HepG2 (cell line): ENCODE results near the gene PM20D1. TPM values are rescaled to one million over a fixed set of nuclear protein-coding genes. Genes with fewer than 3 reads are reported as not detected.

Experiments used
- ARID2 ChIP-seq: sonication (generic); formaldehyde crosslinking; IDR thresholded peaks from 2 replicates; pipeline ENCODE4 v1.8.1; 2022; ENCODE audit warnings: mild to moderate bottlenecking, missing genetic modification reagents, borderline replicate concordance
- CCAR2 ChIP-seq: fragments of 200-400 bp; formaldehyde crosslinking; optimal IDR thresholded peaks from 2 replicates; pipeline ENCODE3; 2018; ENCODE audit warnings: low read depth, mild to moderate bottlenecking, low read length, moderate library complexity
- GATAD1 ChIP-seq: IDR thresholded peaks from 2 replicates; pipeline ENCODE4 v1.6.1; 2016; ENCODE audit warnings: missing genetic modification reagents, missing compliant biosample characterization
- HNRNPL ChIP-seq: fragments of 200-400 bp; formaldehyde crosslinking; IDR thresholded peaks from 2 replicates; pipeline ENCODE4 v1.6.1; 2017; ENCODE audit warnings: mild to moderate bottlenecking, low read depth, low read length
- IRX3 ChIP-seq: sonication (generic); formaldehyde crosslinking; IDR thresholded peaks from 2 replicates; pipeline ENCODE4 v1.8.1; 2023; ENCODE audit warnings: mild to moderate bottlenecking, low read depth, missing genetic modification reagents, borderline replicate concordance
- KDM1A ChIP-seq: IDR thresholded peaks from 2 replicates; pipeline ENCODE4 v1.6.1; 2016; ENCODE audit warnings: missing compliant biosample characterization
- KLF9 ChIP-seq: IDR thresholded peaks from 2 replicates; pipeline ENCODE4 v1.6.1; 2016; ENCODE audit warnings: low read depth
- MED1 ChIP-seq: sonication (generic); formaldehyde crosslinking; IDR thresholded peaks from 2 replicates; pipeline ENCODE4 v1.4.0; 2020; ENCODE audit warnings: missing genetic modification reagents
- MIER2 ChIP-seq: IDR thresholded peaks from 2 replicates; pipeline ENCODE4 v1.6.1; 2016; ENCODE audit warnings: missing biosample characterization, missing genetic modification reagents
- NKX3-1 ChIP-seq: sonication (generic); formaldehyde crosslinking; IDR thresholded peaks from 2 replicates; pipeline ENCODE4 v1.5.0; 2020; ENCODE audit warnings: missing genetic modification reagents
- PAF1 ChIP-seq: IDR thresholded peaks from 2 replicates; pipeline ENCODE4 v1.6.1; 2016; ENCODE audit warnings: missing genetic modification reagents, missing compliant biosample characterization
- POLR2A ChIP-seq, 2 experiments: IDR thresholded peaks; 2 replicates each; pipeline ENCODE4 v1.6.1; 2011; ENCODE audit warnings: low read depth in 2 of 2, low read length in 2 of 2, mild to moderate bottlenecking in 1 of 2, moderate library complexity in 1 of 2; ENCODE audit not compliant: insufficient read depth in 1 of 2
- REL ChIP-seq: sonication (generic); formaldehyde crosslinking; conservative IDR thresholded peaks from 2 replicates; pipeline ENCODE4 v1.8.0; 2022; ENCODE audit warnings: mild to moderate bottlenecking, missing genetic modification reagents, moderate library complexity
- SATB2 ChIP-seq: sonication (generic); formaldehyde crosslinking; IDR thresholded peaks from 2 replicates; pipeline ENCODE4 v1.5.0; 2020; ENCODE audit warnings: missing genetic modification reagents
- SIN3A ChIP-seq: IDR thresholded peaks from 2 replicates; pipeline ENCODE4 v1.6.1; 2011; ENCODE audit warnings: low read depth, mild to moderate bottlenecking, control low read depth, low read length, borderline replicate concordance
- SKI ChIP-seq: fragments of 450-650 bp; IDR thresholded peaks from one replicate; pipeline ENCODE4 v1.6.1; 2018; ENCODE audit warnings: mild to moderate bottlenecking; ENCODE audit not compliant: partially characterized antibody
- SMYD3 ChIP-seq: sonication (generic); formaldehyde crosslinking; IDR thresholded peaks from 2 replicates; pipeline ENCODE4 v1.8.1; 2023; ENCODE audit warnings: mild to moderate bottlenecking, missing genetic modification reagents
- ZBTB7A ChIP-seq: sonication (generic); formaldehyde crosslinking; IDR thresholded peaks from 2 replicates; pipeline ENCODE4 v1.8.0; 2022; ENCODE audit warnings: mild to moderate bottlenecking, missing genetic modification reagents
- ZFP36L2 ChIP-seq: sonication (generic); formaldehyde crosslinking; IDR thresholded peaks from 2 replicates; pipeline ENCODE4 v1.4.0; 2020; ENCODE audit warnings: missing genetic modification reagents
- ZFYVE20 ChIP-seq: sonication (generic); formaldehyde crosslinking; IDR thresholded peaks from 2 replicates; pipeline ENCODE4 v1.8.0; 2023; ENCODE audit warnings: low read depth, mild to moderate bottlenecking, moderate library complexity, missing genetic modification reagents, borderline replicate concordance
- ZNF205 ChIP-seq: IDR thresholded peaks from 2 replicates; pipeline ENCODE4 v1.6.1; 2018; ENCODE audit warnings: missing biosample characterization, missing genetic modification reagents
- ZNF382 ChIP-seq: sonication (generic); formaldehyde crosslinking; IDR thresholded peaks from 2 replicates; pipeline ENCODE4 v1.5.0; 2020; ENCODE audit warnings: missing genetic modification reagents, mild to moderate bottlenecking, borderline replicate concordance
- ZNF430 ChIP-seq: sonication (generic); formaldehyde crosslinking; IDR thresholded peaks from 2 replicates; pipeline ENCODE4 v1.9.0; 2021; ENCODE audit warnings: mild to moderate bottlenecking, missing genetic modification reagents
- ZNF569 ChIP-seq: sonication (generic); formaldehyde crosslinking; IDR thresholded peaks from 2 replicates; pipeline ENCODE4 v1.5.0; 2020; ENCODE audit warnings: mild to moderate bottlenecking, missing genetic modification reagents, moderate library complexity, borderline replicate concordance
- ZNF570 ChIP-seq: sonication (generic); formaldehyde crosslinking; IDR thresholded peaks from 2 replicates; pipeline ENCODE4 v1.4.0; 2020; ENCODE audit warnings: mild to moderate bottlenecking, missing genetic modification reagents, borderline replicate concordance
- ZNF788 ChIP-seq: sonication (generic); formaldehyde crosslinking; IDR thresholded peaks from 2 replicates; pipeline ENCODE4 v1.5.0; 2020; ENCODE audit warnings: mild to moderate bottlenecking, missing genetic modification reagents, borderline replicate concordance
- polyA plus RNA-seq, 8 experiments: library from polyadenylated mRNA; depleted of rRNA in 3 of 8; stranded (reverse) in 7 of 8; unstranded in 1 of 8; fragments of >200 nt; fragmentation: Illumina TruSeq in 4 of 8; extraction: Trizol in 4 of 8; gene quantifications; 2 replicates each; pipeline versions ENCODE4 v1.2.1 to v1.2.3, GENCODE V29; 2011 to 2016; ENCODE audit warnings: low read depth in 4 of 8, missing spikeins in 1 of 8, mixed read lengths in 1 of 8; ENCODE audit not compliant: insufficient read depth in 1 of 8
- total RNA-seq, 5 experiments: library from RNA; depleted of rRNA; stranded (reverse); fragments of >200 nt; fragmentation: Illumina TruSeq; extraction: Trizol; gene quantifications; 2 replicates each; pipeline ENCODE4 v1.2.3, GENCODE V29; 2016; ENCODE audit warnings: low read depth in 1 of 5
- TF ChIP-seq, protein P1 (sequence below): sonication (generic); formaldehyde crosslinking; IDR thresholded peaks from 2 replicates; pipeline ENCODE4 v1.9.0; 2022; ENCODE audit warnings: missing genetic modification reagents, mild to moderate bottlenecking, borderline replicate concordance
- TF ChIP-seq, protein P2 (sequence below): IDR thresholded peaks from 2 replicates; pipeline ENCODE4 v1.6.1; 2016; ENCODE audit warnings: missing compliant biosample characterization, missing genetic modification reagents, borderline replicate concordance
- TF ChIP-seq, protein P3 (sequence below): sonication (generic); formaldehyde crosslinking; IDR thresholded peaks from 2 replicates; pipeline ENCODE4 v1.4.0; 2020; ENCODE audit warnings: missing genetic modification reagents, borderline replicate concordance

Gene PM20D1
- total and polyA plus RNA-seq, 2 of the 13 experiments (the other 11 are each of a cell fraction or from before 2014, with no cell fraction given) = not detected

DNA sequence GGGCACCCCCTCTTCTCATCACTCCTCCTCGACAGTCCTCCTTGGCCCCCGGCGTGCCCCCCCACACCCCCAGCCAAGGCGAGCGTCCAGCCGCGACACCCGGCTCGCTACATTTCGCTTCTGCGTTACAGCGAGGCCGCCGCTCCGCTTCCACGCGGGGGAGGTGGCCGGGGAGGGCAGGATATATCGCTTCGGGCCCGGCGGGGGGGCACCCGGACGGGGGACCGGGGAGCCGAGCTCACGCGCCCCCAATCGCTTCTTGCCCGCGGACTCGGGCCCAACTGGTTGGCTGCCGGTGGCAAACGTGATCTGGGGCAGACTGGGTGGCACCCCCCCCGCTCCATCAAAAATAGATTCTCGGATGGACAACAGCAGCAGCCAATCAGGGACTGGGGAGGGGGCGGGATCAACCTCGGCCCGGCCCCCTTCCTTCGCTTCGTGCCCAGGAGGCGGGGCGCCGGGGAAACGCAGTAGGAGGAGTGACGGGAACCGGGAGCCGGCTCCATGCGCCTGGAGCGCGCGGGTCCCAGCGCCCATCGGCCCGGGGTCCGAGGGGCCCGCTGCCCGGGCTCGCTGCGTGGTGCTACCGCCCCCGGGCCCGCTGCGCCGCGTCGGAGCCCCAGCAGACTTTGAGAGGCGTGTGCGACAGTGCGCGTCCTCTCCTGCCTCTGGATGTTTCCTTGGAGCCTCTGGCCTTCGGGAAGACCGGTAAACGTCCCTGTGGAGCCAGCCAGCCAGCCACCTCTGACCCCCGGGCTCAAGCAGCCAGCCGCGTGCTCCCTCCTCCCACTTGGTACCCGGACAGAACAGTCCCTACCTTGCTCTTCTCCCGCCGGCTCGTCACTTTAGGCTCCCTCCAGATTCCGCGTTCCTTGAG lies 36.8 kb downstream of the PM20D1 start, which contains the start of gene SLC41A1 (continued):
- TF ChIP-seq, protein P1, sequence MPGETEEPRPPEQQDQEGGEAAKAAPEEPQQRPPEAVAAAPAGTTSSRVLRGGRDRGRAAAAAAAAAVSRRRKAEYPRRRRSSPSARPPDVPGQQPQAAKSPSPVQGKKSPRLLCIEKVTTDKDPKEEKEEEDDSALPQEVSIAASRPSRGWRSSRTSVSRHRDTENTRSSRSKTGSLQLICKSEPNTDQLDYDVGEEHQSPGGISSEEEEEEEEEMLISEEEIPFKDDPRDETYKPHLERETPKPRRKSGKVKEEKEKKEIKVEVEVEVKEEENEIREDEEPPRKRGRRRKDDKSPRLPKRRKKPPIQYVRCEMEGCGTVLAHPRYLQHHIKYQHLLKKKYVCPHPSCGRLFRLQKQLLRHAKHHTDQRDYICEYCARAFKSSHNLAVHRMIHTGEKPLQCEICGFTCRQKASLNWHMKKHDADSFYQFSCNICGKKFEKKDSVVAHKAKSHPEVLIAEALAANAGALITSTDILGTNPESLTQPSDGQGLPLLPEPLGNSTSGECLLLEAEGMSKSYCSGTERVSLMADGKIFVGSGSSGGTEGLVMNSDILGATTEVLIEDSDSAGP (CRISPR knock-in tag) = peak; percentile 16; the same call in 1 of the 2 replicates
- TF ChIP-seq MED1 (no peak; the same call in 1 of the 2 replicates), SMYD3 (CRISPR knock-in tag) (no peak), REL (CRISPR knock-in tag) (no peak), ARID2 (CRISPR knock-in tag) (0 out of 2 replicates have a peak, but pooled peaks have one; percentile 47), KLF9 (no peak), POLR2A (IDR thresholded peaks at IDR 0.05; ENCODE audit: insufficient read depth in 1 of 2, low read depth in 2 of 2, low read length in 2 of 2) (0 out of 4 replicates have a peak, but pooled peaks of 1 of the 2 experiments have one; percentile 31), HNRNPL (no peak), SIN3A (no peak), ZNF382 (CRISPR knock-in tag) (no peak), PAF1 (CRISPR knock-in tag) (no peak), SKI (no peak), ZFP36L2 (CRISPR knock-in tag) (no peak), NKX3-1 (CRISPR knock-in tag) (no peak), GATAD1 (no peak), IRX3 (no peak), ZNF205 (CRISPR knock-in tag) (no peak), ZBTB7A (CRISPR knock-in tag) (no peak), KDM1A (CRISPR knock-in tag) (no peak), ZNF569 (CRISPR knock-in tag) (no peak), MIER2 (CRISPR knock-in tag) (no peak), SATB2 (CRISPR knock-in tag) (no peak), ZNF430 (CRISPR knock-in tag) (no peak), ZNF570 (CRISPR knock-in tag) (no peak), CCAR2 (no peak), ZNF788 (CRISPR knock-in tag) (peak; percentile 42; the same call in 1 of the 2 replicates), ZFYVE20 (CRISPR knock-in tag) (no peak)
- TF ChIP-seq, protein P2, sequence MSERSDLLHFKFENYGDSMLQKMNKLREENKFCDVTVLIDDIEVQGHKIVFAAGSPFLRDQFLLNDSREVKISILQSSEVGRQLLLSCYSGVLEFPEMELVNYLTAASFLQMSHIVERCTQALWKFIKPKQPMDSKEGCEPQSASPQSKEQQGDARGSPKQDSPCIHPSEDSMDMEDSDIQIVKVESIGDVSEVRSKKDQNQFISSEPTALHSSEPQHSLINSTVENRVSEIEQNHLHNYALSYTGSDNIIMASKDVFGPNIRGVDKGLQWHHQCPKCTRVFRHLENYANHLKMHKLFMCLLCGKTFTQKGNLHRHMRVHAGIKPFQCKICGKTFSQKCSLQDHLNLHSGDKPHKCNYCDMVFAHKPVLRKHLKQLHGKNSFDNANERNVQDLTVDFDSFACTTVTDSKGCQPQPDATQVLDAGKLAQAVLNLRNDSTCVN (CRISPR knock-in tag) = no peak
- TF ChIP-seq, protein P3, sequence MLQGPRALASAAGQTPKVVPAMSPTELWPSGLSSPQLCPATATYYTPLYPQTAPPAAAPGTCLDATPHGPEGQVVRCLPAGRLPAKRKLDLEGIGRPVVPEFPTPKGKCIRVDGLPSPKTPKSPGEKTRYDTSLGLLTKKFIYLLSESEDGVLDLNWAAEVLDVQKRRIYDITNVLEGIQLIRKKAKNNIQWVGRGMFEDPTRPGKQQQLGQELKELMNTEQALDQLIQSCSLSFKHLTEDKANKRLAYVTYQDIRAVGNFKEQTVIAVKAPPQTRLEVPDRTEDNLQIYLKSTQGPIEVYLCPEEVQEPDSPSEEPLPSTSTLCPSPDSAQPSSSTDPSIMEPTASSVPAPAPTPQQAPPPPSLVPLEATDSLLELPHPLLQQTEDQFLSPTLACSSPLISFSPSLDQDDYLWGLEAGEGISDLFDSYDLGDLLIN = no peak
